GM21529 (cell line): Measurements from ENCODE around the gene SIK1.
"Not testable (repeated sequence)": the region's sequence is repeated elsewhere in the genome, so short reads cannot be mapped to it uniquely, and the experiment has no call there.

Experiments used
- ATAC-seq: cut with Tn5 transposase; IDR thresholded peaks from one replicate; pipeline ENCODE4 v1.9.1; 2021; ENCODE audit not compliant: unreplicated experiment

The SIK1 gene

GRCh38 chr21:43426404-43427241, at the start of gene SIK1:
Gene SIK1, minus strand, starts transcription at chr21:43427131. Its CDS starts 953 bp downstream, at chr21:43426178.
- ATAC-seq = peak; percentile 40

- not testable (repeated sequence) for ATAC-seq
These were observed 44.8 kb upstream of the SIK1 start for GRCh38 chr21:43471597-43472242.

GRCh38 chr21:43469719-43470458, 43.0 kb upstream of the SIK1 start:
- ATAC-seq = not testable (repeated sequence)

- ATAC-seq = no peak
These were observed 40.9 kb upstream of the SIK1 start for GRCh38 chr21:43467785-43468184.

GRCh38 chr21:43465159-43465558, 38.2 kb upstream of the SIK1 start:
- ATAC-seq = not testable (repeated sequence)

GRCh38 chr21:43463498-43464261, 36.7 kb upstream of the SIK1 start:
- ATAC-seq = not testable (repeated sequence)

GRCh38 chr21:43462932-43463331, 36.0 kb upstream of the SIK1 start:
- not testable (repeated sequence) for ATAC-seq

- not testable (repeated sequence) for ATAC-seq
These were observed 33.5 kb upstream of the SIK1 start for GRCh38 chr21:43460475-43460874.

GRCh38 chr21:43458995-43459394, 32.1 kb upstream of the SIK1 start:
- ATAC-seq = not testable (repeated sequence)

GRCh38 chr21:43456616-43457314, 29.8 kb upstream of the SIK1 start:
- ATAC-seq = not testable (repeated sequence)

- not testable (repeated sequence) for ATAC-seq
These were observed 28.8 kb upstream of the SIK1 start for GRCh38 chr21:43455717-43456116.

- not testable (repeated sequence) for ATAC-seq
These were observed 27.2 kb upstream of the SIK1 start for GRCh38 chr21:43454176-43454575.

GRCh38 chr21:43451850-43452249, 24.9 kb upstream of the SIK1 start:
- not testable (repeated sequence) for ATAC-seq

- ATAC-seq = not testable (repeated sequence)
These were observed 23.4 kb upstream of the SIK1 start for GRCh38 chr21:43450287-43450686.

GRCh38 chr21:43447353-43447977, 20.5 kb upstream of the SIK1 start:
- not testable (repeated sequence) for ATAC-seq

GRCh38 chr21:43446277-43446932, 19.5 kb upstream of the SIK1 start:
- ATAC-seq = not testable (repeated sequence)

- ATAC-seq = not testable (repeated sequence)
These were observed 17.6 kb upstream of the SIK1 start for GRCh38 chr21:43444524-43444923.

GRCh38 chr21:43442571-43442970, 15.6 kb upstream of the SIK1 start:
- ATAC-seq = not testable (repeated sequence)
